ENCODE results near the gene CFD.

DNA sequence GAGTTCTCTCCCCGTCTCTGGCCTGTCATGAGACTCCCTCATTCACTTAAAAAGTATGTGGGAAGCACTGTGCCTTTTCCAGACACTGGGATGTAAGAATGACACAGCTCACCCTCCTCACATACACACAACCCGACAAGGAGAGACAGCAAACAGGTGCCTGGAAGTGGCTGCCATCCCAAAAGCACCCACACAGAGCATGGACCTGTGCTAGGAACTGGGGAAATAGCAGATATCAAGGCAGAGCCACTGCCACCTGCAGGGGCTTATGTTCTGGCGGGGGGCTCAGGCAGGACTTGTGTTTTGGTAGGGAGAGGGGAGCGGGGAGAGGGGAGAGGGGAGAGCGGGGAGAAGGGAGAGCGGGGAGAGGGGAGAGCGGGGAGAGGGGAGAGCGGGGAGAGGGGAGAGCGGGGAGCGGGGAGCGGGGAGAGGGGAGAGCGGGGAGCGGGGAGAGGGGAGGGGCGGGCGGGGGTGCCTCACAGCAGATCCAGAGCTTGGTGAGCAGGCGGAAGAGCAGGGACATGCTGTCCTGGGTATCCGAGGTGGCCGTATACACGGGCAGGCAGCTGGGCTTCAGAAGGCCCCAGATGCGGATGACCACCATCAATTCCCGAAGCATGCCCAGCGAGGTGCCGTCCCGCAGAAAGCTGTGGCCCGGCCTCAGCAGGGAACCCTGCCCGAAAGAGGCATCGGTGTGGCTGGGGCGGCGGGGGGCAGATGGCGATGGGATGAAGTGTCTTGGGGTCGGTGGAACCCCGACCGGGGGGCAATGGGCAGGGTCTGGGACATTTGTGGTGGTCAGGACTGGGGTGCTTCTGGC, 12.2 kb downstream of the CFD start:
- TF ChIP-seq, protein P1, sequence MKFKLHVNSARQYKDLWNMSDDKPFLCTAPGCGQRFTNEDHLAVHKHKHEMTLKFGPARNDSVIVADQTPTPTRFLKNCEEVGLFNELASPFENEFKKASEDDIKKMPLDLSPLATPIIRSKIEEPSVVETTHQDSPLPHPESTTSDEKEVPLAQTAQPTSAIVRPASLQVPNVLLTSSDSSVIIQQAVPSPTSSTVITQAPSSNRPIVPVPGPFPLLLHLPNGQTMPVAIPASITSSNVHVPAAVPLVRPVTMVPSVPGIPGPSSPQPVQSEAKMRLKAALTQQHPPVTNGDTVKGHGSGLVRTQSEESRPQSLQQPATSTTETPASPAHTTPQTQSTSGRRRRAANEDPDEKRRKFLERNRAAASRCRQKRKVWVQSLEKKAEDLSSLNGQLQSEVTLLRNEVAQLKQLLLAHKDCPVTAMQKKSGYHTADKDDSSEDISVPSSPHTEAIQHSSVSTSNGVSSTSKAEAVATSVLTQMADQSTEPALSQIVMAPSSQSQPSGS (IDR thresholded peaks at IDR 0.05; ENCODE audit: low read length): no peak
- TF ChIP-seq MYC (IDR thresholded peaks at IDR 0.05; ENCODE audit: insufficient read depth, insufficient read length, insufficient replicate concordance, low read length, severe bottlenecking) (no peak), NR2F1 (conservative IDR thresholded peaks at IDR 0.05) (no peak), EZH2 (IDR thresholded peaks at IDR 0.05; ENCODE audit: borderline replicate concordance, control insufficient read depth, low read depth, low read length) (no peak), YY1 (IDR thresholded peaks at IDR 0.05; ENCODE audit: low read depth, low read length) (no peak)
